ENCODE results near the gene LMNA. TPM values are rescaled to one million over a fixed set of nuclear protein-coding genes. Genes with fewer than 3 reads are reported as not detected.
A peak's percentile ranks its signal among the peaks of the same experiment; 100 is the strongest.

The LMNA gene
- total RNA-seq: 100 to 1,000 TPM; 740 to 804 TPM

GRCh38 chr1:156114101-156114918 is at the start of gene LMNA:
TSS of gene LMNA (plus strand) at chr1:156114711. CDS start at chr1:156114919, 208 bp downstream.
- no peak for TF ChIP-seq CTCF (IDR thresholded peaks at IDR 0.05)
- Histone ChIP-seq H3K4me3 (peak within 1 kb of the TSS; percentile 96), H3K4me1 (ENCODE audit: control insufficient read depth in 1 of 2, low read depth in 2 of 2) (peaks cover 12 to 35% of the 10 kb centered on the region in 2 donors), H3K36me3 (no peaks in the 10 kb centered on the region), H3K27me3 (replicated peaks; ENCODE audit: insufficient read depth) (no peaks in the 10 kb centered on the region), H3K27ac (peak within 1 kb of the TSS; percentile 98 to 99), H3K9me3 (no peaks in the 10 kb centered on the region)
- ATAC-seq (ENCODE audit: insufficient number of reproducible peaks, low FRiP score, low read depth) (peak; percentile 86), DNase-seq (ENCODE audit: low spot score) (peak; percentile 97)

- TF ChIP-seq CTCF (IDR thresholded peaks at IDR 0.05): no peak
- Histone ChIP-seq H3K9me3 (no peaks in the 10 kb centered on the region), H3K4me3 (no peak overlapping the region), H3K36me3 (no peaks in the 10 kb centered on the region), H3K4me1 (ENCODE audit: control insufficient read depth in 1 of 2, low read depth in 2 of 2) (no peaks in the 10 kb centered on the region), H3K27me3 (replicated peaks; ENCODE audit: insufficient read depth) (no peaks in the 10 kb centered on the region), H3K27ac (no peak overlapping the region)
- DNase-seq (ENCODE audit: low spot score) (no peak), ATAC-seq (ENCODE audit: insufficient number of reproducible peaks, low FRiP score, low read depth) (no peak)
Observed at GRCh38 chr1:156065212-156065611, 49.3 kb upstream of the LMNA start.

GRCh38 chr1:156065871-156066270 is 48.6 kb upstream of the LMNA start:
- no peak for TF ChIP-seq CTCF (IDR thresholded peaks at IDR 0.05)
- H3K4me3 ChIP-seq: no peak overlapping the region
- H3K27me3 ChIP-seq (replicated peaks; ENCODE audit: insufficient read depth): no peaks in the 10 kb centered on the region
- ATAC-seq (ENCODE audit: insufficient number of reproducible peaks, low FRiP score, low read depth): no peak
- H3K27ac ChIP-seq: no peak overlapping the region
- DNase-seq (ENCODE audit: low spot score): no peak
- no peaks in the 10 kb centered on the region for H3K4me1 ChIP-seq (ENCODE audit: control insufficient read depth in 1 of 2, low read depth in 2 of 2)
- no peaks in the 10 kb centered on the region for H3K36me3 ChIP-seq
- H3K9me3 ChIP-seq: no peaks in the 10 kb centered on the region

DNA sequence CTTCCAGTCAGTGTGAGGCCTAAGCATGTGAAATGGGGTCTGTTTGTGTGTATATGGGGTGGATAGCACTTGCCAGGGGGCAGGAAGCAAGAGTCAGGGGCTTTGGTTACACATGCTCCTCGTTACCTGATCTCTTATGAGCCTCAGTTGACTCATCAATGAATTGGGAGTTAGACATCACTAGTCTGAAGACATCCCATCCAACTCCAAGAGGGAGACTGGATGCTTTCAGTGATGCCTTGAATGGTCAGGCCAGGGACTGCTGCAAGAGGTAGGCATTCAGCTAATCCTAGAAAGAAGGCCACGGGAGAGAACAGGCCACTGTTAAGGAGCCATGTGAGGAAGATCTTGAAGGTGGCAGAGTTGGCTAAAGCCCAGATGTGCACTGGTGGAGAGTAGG is 47.2 kb upstream of the LMNA start:
- Histone ChIP-seq H3K36me3 (no peaks in the 10 kb centered on the region), H3K27me3 (replicated peaks; ENCODE audit: insufficient read depth) (no peaks in the 10 kb centered on the region), H3K9me3 (no peaks in the 10 kb centered on the region), H3K4me1 (ENCODE audit: control insufficient read depth in 1 of 2, low read depth in 2 of 2) (no peaks in the 10 kb centered on the region), H3K4me3 (no peak overlapping the region), H3K27ac (no peak overlapping the region)
- DNase-seq (ENCODE audit: low spot score) (no peak), ATAC-seq (ENCODE audit: insufficient number of reproducible peaks, low FRiP score, low read depth) (no peak)
- TF ChIP-seq CTCF (IDR thresholded peaks at IDR 0.05): no peak

DNA sequence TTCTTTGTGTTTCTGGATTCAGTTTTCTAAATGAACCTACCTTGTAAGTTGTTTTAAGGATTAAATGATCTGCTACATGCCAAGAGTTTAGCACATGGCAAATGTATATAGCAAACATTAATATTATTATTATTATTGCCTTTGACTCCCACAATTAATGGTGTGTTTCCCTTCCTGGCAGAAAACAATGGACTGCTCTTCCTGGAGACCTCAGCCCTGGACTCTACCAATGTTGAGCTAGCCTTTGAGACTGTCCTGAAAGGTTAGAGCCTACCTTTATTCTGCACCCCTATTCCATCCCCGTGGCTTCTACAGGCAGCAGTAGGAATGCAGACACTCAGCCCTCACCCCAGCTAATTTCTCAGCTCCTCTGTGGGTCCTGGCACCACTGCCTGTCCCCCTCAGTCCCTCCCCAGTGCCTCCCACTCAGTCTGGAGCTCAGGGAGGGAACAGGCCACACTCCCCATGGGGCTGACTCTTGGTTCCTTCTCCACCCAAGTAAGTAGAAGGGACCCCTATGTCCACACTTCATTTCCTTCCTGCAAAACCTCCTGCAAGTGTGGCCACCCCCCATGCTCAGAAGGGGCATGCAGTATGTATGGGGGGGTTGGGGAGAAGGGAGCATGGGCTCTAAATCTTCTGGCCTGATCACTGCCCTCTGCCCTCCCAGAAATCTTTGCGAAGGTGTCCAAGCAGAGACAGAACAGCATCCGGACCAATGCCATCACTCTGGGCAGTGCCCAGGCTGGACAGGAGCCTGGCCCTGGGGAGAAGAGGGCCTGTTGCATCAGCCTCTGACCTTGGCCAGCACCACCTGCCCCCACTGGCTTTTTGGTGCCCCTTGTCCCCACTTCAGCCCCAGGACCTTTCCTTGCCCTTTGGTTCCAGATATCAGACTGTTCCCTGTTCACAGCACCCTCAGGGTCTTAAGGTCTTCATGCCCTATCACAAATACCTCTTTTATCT is 44.7 kb upstream of the LMNA start:
- H3K27me3 ChIP-seq (replicated peaks; ENCODE audit: insufficient read depth): no peaks in the 10 kb centered on the region
- no peak overlapping the region for H3K4me3 ChIP-seq
- no peaks in the 10 kb centered on the region for H3K36me3 ChIP-seq
- no peaks in the 10 kb centered on the region for H3K9me3 ChIP-seq
- no peak for DNase-seq (ENCODE audit: low spot score)
- no peaks in the 10 kb centered on the region for H3K4me1 ChIP-seq (ENCODE audit: control insufficient read depth in 1 of 2, low read depth in 2 of 2)
- no peak overlapping the region for H3K27ac ChIP-seq
- no peak for ATAC-seq (ENCODE audit: insufficient number of reproducible peaks, low FRiP score, low read depth)
- TF ChIP-seq CTCF (IDR thresholded peaks at IDR 0.05): no peak
